IMR-90 (cell line): ENCODE measurements around the gene LRRIQ4. TPM values are rescaled to one million over a fixed set of nuclear protein-coding genes. Genes with fewer than 3 reads are reported as not detected.

Source experiments
- ATAC-seq: fragments of 200-7000 bp; cut with Tn5 transposase; 2 replicates; pipeline ENCODE4 v1.9.1; 2020; ENCODE audit warnings: low read depth, mild to moderate bottlenecking, moderate library complexity
- BruUV-seq: library from RNA; stranded (reverse); fragments of 400-500 nt; replicated peaks from 2 replicates; lab custom pipeline; 2021; lab: Mats Ljungman, UMichigan
- CTCF ChIA-PET: fragments of 300-600 bp; formaldehyde crosslinking; extraction: SDS; loops from one replicate; lab custom pipeline; 2021; ENCODE audit warnings: antibody characterized with exemption; lab: Yijun Ruan, JAX
- POLR2A ChIA-PET: fragments of 300-600 bp; sonication (Branson Sonifier 250); formaldehyde crosslinking; loops from one replicate; lab custom pipeline; 2022; ENCODE audit warnings: antibody characterized with exemption; ENCODE audit not compliant: unreplicated experiment; lab: Charles Lee
- DNase-seq: peaks from one replicate; pipeline ENCODE4 v3.0.0; 2013
- H2AFZ ChIP-seq: replicated peaks from 2 replicates; pipeline ENCODE3; 2013; ENCODE audit warnings: low read length, mild to moderate bottlenecking; ENCODE audit not compliant: poor library complexity
- H2AK5ac ChIP-seq: 2 replicates; pipeline ENCODE4 v1.6.1; 2013; ENCODE audit warnings: low read depth, low read length, inconsistent platforms
- H2AK9ac ChIP-seq: replicated peaks from 2 replicates; pipeline ENCODE3; 2013; ENCODE audit warnings: mild to moderate bottlenecking, low read depth, low read length, moderate library complexity; ENCODE audit not compliant: poor library complexity
- H2BK120ac ChIP-seq: 2 replicates; pipeline ENCODE4 v1.6.1; 2013; ENCODE audit warnings: low read depth, low read length, inconsistent platforms
- H2BK15ac ChIP-seq: 3 replicates; pipeline ENCODE4 v1.6.1; 2013; ENCODE audit warnings: low read depth, low read length, inconsistent platforms
- H2BK20ac ChIP-seq: 2 replicates; pipeline ENCODE4 v1.6.1; 2013; ENCODE audit warnings: low read depth, mild to moderate bottlenecking, inconsistent platforms, low read length, moderate library complexity
- H2BK5ac ChIP-seq: 2 replicates; pipeline ENCODE4 v1.6.1; 2013; ENCODE audit warnings: mild to moderate bottlenecking, low read depth, low read length, inconsistent platforms; ENCODE audit not compliant: poor library complexity, severe bottlenecking
- H3K14ac ChIP-seq: replicated peaks from 2 replicates; pipeline ENCODE4 v1.6.1; 2013; ENCODE audit warnings: low read depth, low read length, inconsistent platforms
- H3K18ac ChIP-seq: 2 replicates; pipeline ENCODE4 v1.6.1; 2013; ENCODE audit warnings: low read depth, low read length, control low read depth
- H3K23ac ChIP-seq: 2 replicates; pipeline ENCODE4 v1.6.1; 2013; ENCODE audit warnings: low read depth, low read length, inconsistent platforms
- H3K27ac ChIP-seq: 2 replicates; pipeline ENCODE4 v1.5.1; 2013; ENCODE audit warnings: mild to moderate bottlenecking, control low read depth, low read length; ENCODE audit not compliant: insufficient read depth
- H3K27me3 ChIP-seq: 2 replicates; pipeline ENCODE4 v1.6.1; 2013; ENCODE audit warnings: low read length; ENCODE audit not compliant: control insufficient read depth, insufficient read depth
- H3K36me3 ChIP-seq: 2 replicates; pipeline ENCODE4 v1.6.1; 2013; ENCODE audit warnings: low read length, mixed read lengths; ENCODE audit not compliant: control insufficient read depth, insufficient read depth
- H3K4ac ChIP-seq: 2 replicates; pipeline ENCODE4 v1.6.1; 2013; ENCODE audit warnings: low read depth, low read length, inconsistent platforms
- H3K4me1 ChIP-seq: 2 replicates; pipeline ENCODE4 v1.6.1; 2013; ENCODE audit warnings: low read length, mixed read lengths; ENCODE audit not compliant: control insufficient read depth, insufficient read depth
- H3K4me2 ChIP-seq: 2 replicates; pipeline ENCODE4 v1.6.1; 2013; ENCODE audit warnings: low read depth, mild to moderate bottlenecking, control low read depth, low read length, moderate library complexity
- H3K4me3 ChIP-seq: 2 replicates; pipeline ENCODE4 v1.5.1; 2013; ENCODE audit warnings: low read depth, mild to moderate bottlenecking, control low read depth, low read length, moderate library complexity; ENCODE audit not compliant: insufficient read depth
- H3K56ac ChIP-seq: 2 replicates; pipeline ENCODE4 v1.6.1; 2013; ENCODE audit warnings: low read length, inconsistent platforms; ENCODE audit not compliant: insufficient read depth; ENCODE audit errors: extremely low read depth
- H3K79me1 ChIP-seq, 2 experiments: 2 replicates each; pipeline ENCODE4 v1.6.1; 2013; ENCODE audit warnings: low read length in 2 of 2, inconsistent platforms in 1 of 2, low read depth in 1 of 2
- H3K9ac ChIP-seq: 2 replicates; pipeline ENCODE4 v1.6.1; 2013; ENCODE audit warnings: low read depth, low read length, control low read depth
- H3K9me1 ChIP-seq: 2 replicates; pipeline ENCODE4 v1.6.1; 2013; ENCODE audit warnings: low read length, inconsistent platforms; ENCODE audit not compliant: insufficient read depth
- H3K9me3 ChIP-seq: 2 replicates; pipeline ENCODE4 v1.6.1; 2013; ENCODE audit warnings: low read length; ENCODE audit not compliant: control insufficient read depth, insufficient read depth
- H4K20me1 ChIP-seq: 2 replicates; pipeline ENCODE4 v1.6.1; 2013; ENCODE audit warnings: low read length, inconsistent platforms; ENCODE audit not compliant: insufficient read depth
- H4K5ac ChIP-seq: 2 replicates; pipeline ENCODE4 v1.6.1; 2013; ENCODE audit warnings: mild to moderate bottlenecking, low read depth, low read length, control low read depth
- H4K8ac ChIP-seq, 2 experiments: 2 replicates each; pipeline ENCODE4 v1.6.1; 2013; ENCODE audit warnings: low read depth in 2 of 2, low read length in 2 of 2, control low read depth in 1 of 2, inconsistent platforms in 1 of 2
- H4K91ac ChIP-seq: 2 replicates; pipeline ENCODE4 v1.6.1; 2013; ENCODE audit warnings: low read depth, low read length, inconsistent platforms; ENCODE audit not compliant: insufficient read depth
- MAZ ChIP-seq: IDR thresholded peaks from 2 replicates; pipeline ENCODE4 v1.6.1; 2012; ENCODE audit warnings: low read depth, mild to moderate bottlenecking, low read length, improper control_type of control experiment, moderate library complexity, borderline replicate concordance
- RAD21 ChIP-seq: IDR thresholded peaks from 2 replicates; pipeline ENCODE4 v1.6.1; 2012; ENCODE audit warnings: low read length, improper control_type of control experiment
- RFX5 ChIP-seq: IDR thresholded peaks from 2 replicates; pipeline ENCODE4 v1.8.0; 2012; ENCODE audit warnings: low read depth, mild to moderate bottlenecking, low read length, moderate library complexity
- WGBS, 2 experiments: methylation state at CpG; one replicate each; pipeline versions ENCODE4 v1.1.5 to v1.1.7; 2013; ENCODE audit warnings: missing lambda C conversion rate in 2 of 2; ENCODE audit not compliant: insufficient read length in 1 of 2; ENCODE audit errors: extremely low coverage in 2 of 2; 5-methylcytosine and 5-hydroxymethylcytosine counted together
- dilution Hi-C: fragments of 300-500 bp; cut with HindIII; formaldehyde crosslinking; loops from one replicate; pipeline ENCODE4 v1.14.3; 2018; ENCODE audit warnings: low sequenced_read_pairs; ENCODE audit not compliant: unreplicated experiment
- in situ Hi-C: fragments of 300-500 bp; cut with MboI; formaldehyde crosslinking; loops from 3 replicates; pipeline ENCODE4 v1.14.3; 2019; ENCODE audit warnings: low sequenced_read_pairs, inconsistent platforms, mixed read lengths
- intact Hi-C: fragments of 100-400 bp; cut with micrococcal nuclease; formaldehyde crosslinking; loops from 2 replicates; pipeline ENCODE4 v1.10.0; 2022
- polyA plus RNA-seq, 3 experiments: library from polyadenylated mRNA; depleted of rRNA; stranded (reverse); fragments of >200 nt; gene quantifications; 2 replicates each; pipeline ENCODE4 v1.2.3, GENCODE V29; 2012; ENCODE audit warnings: low replicate concordance in 1 of 3
- total RNA-seq: library from RNA; depleted of rRNA; stranded (reverse); fragments of >200 nt; gene quantifications from 2 replicates; pipeline ENCODE4 v1.2.3, GENCODE V29; 2012

The LRRIQ4 gene
- total and polyA plus RNA-seq, 2 of the 4 experiments (the other 2 are of a cell fraction): not detected

GRCh38 chr3:169787791-169788190, 24.9 kb upstream of the LRRIQ4 start:
- Histone ChIP-seq H2AK5ac (no peak overlapping the region), H3K18ac (no peak overlapping the region), H4K5ac (no peak overlapping the region), H3K56ac (no peak overlapping the region), H3K23ac (no peak overlapping the region), H3K27ac (no peak overlapping the region), H3K9me1 (0 out of 2 replicates have a peak, but pooled peaks cover 4% of the 10 kb centered on the region), H2BK20ac (no peak overlapping the region), H2AK9ac (no peak overlapping the region), H3K9me3 (no peaks in the 10 kb centered on the region), H2AFZ (no peak overlapping the region), H3K4me1 (peaks cover 4% of the 10 kb centered on the region), H4K20me1 (no peaks in the 10 kb centered on the region), H4K8ac (no peak overlapping the region), H3K9ac (no peak overlapping the region), H3K79me1 (peaks cover 3 to 6% of the 10 kb centered on the region in 2 experiments; a peak in 1 of 4 replicates), H3K36me3 (peaks cover 17% of the 10 kb centered on the region), H3K4me2 (no peak overlapping the region), H3K27me3 (no peaks in the 10 kb centered on the region), H4K91ac (no peak overlapping the region), H3K14ac (no peak overlapping the region), H2BK15ac (no peak overlapping the region), H3K4ac (no peak overlapping the region), H2BK5ac (no peak overlapping the region), H3K4me3 (no peak overlapping the region), H2BK120ac (no peak overlapping the region)
- no CpG with 5 or more reads among the region's 1 CpG for WGBS, 2 experiments
- in situ Hi-C loops (no loop called here), dilution Hi-C loops (no loop called here), intact Hi-C loops (no loop called here)
- ChIA-PET CTCF (no interaction called here), POLR2A (no interaction called here)
- TF ChIP-seq RFX5 (no peak), RAD21 (no peak), MAZ (no peak)
- BruUV-seq: no TSS peak
- no peak for ATAC-seq
- no peak for DNase-seq
